GM12878 (cell line): ENCODE data around the gene MACROD2.

Experiments used
- CEBPB ChIP-seq, 2 experiments: fragments of 150-350 bp in 1 of 2; IDR thresholded peaks; 2 replicates each; pipeline ENCODE4 v1.6.1; 2012 to 2014; ENCODE audit warnings: low read depth in 2 of 2, low read length in 2 of 2, borderline replicate concordance in 1 of 2, inconsistent platforms in 1 of 2
- SMARCA5 ChIP-seq: fragments of 450-650 bp; IDR thresholded peaks from 2 replicates; pipeline ENCODE4 v1.6.1; 2017; ENCODE audit warnings: mild to moderate bottlenecking
- TF ChIP-seq, protein P1 (sequence below), 3 experiments: IDR thresholded peaks in 2 of 3; conservative IDR thresholded peaks in 1 of 3; 2 replicates each; pipeline ENCODE4 v1.5.1; 2011; ENCODE audit warnings: low read depth in 3 of 3, low read length in 3 of 3, mild to moderate bottlenecking in 3 of 3, control low read depth in 2 of 3, moderate library complexity in 2 of 3, inconsistent platforms in 1 of 3, mixed read lengths in 1 of 3; ENCODE audit not compliant: control insufficient read depth in 2 of 3, insufficient read depth in 1 of 3; ENCODE audit errors: extremely low read depth in 1 of 3

DNA sequence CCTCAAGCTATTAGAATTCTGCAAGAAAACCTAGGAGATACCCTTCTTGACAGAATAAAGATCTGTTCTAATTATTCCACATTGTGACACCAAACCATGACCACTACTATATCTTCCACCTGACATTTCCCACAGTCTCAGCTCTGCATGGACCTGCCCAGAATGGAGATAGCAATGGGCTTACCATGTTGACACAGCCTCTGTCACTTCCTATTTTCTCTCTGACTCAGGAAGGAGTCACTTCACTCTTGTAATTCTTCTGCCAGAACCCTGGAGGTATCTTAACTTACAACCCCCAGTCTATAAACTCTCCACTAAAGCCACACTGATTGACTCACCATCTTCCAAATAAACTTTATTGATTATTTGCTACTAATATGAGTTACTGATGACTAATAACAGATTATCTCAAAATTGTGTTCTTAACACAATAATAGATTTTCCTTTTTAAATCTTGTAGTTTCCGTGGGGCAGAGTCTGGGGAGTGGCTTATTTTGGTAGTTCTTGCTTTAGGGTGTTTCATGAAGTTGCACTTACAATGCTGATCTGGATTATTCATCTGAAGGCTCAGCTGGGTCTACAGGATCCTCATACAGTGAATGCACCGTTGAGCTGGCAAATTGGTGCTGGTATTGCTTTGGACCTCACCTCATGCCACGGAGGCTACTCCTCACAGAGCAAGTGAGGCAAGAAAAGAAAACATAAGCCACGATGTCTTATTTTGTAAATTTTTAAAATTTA lies 1708.0 kb downstream of the MACROD2 start:
- TF ChIP-seq, protein P1, sequence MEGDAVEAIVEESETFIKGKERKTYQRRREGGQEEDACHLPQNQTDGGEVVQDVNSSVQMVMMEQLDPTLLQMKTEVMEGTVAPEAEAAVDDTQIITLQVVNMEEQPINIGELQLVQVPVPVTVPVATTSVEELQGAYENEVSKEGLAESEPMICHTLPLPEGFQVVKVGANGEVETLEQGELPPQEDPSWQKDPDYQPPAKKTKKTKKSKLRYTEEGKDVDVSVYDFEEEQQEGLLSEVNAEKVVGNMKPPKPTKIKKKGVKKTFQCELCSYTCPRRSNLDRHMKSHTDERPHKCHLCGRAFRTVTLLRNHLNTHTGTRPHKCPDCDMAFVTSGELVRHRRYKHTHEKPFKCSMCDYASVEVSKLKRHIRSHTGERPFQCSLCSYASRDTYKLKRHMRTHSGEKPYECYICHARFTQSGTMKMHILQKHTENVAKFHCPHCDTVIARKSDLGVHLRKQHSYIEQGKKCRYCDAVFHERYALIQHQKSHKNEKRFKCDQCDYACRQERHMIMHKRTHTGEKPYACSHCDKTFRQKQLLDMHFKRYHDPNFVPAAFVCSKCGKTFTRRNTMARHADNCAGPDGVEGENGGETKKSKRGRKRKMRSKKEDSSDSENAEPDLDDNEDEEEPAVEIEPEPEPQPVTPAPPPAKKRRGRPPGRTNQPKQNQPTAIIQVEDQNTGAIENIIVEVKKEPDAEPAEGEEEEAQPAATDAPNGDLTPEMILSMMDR (IDR thresholded peaks at IDR 0.05 in 2 of 3, conservative IDR thresholded peaks at IDR 0.05 in 1 of 3; ENCODE audit: control insufficient read depth in 2 of 3, extremely low read depth in 1 of 3, insufficient read depth in 1 of 3, low read depth in 3 of 3, low read length in 3 of 3), result no peak
- no peak for TF ChIP-seq SMARCA5
- TF ChIP-seq CEBPB (IDR thresholded peaks at IDR 0.05; ENCODE audit: borderline replicate concordance in 1 of 2, low read depth in 2 of 2, low read length in 2 of 2), result no peak
